ENCODE data around the gene CKS1B. TPM values are rescaled to one million over a fixed set of nuclear protein-coding genes. Genes with fewer than 3 reads are reported as not detected.

The CKS1B gene
- polyA plus RNA-seq, 1 donor from 2014 or later = 29.0 TPM

- Histone ChIP-seq H3K4me2 (ENCODE audit: low read length) (peak within 1 kb of the TSS; percentile 85), H4K20me1 (ENCODE audit: insufficient read depth) (no peaks in the 10 kb centered on the region), H3K27me3 (ENCODE audit: insufficient read depth, low read depth, low read length) (no peaks in the 10 kb centered on the region), H3K36me3 (ENCODE audit: insufficient read depth, low read length) (no peaks in the 10 kb centered on the region), H3F3A (ENCODE audit: insufficient read depth, low read length, poor library complexity, severe bottlenecking) (no peaks in the 10 kb centered on the region), H3K27ac (ENCODE audit: low read length) (peak within 1 kb of the TSS; percentile 98), H3K9ac (ENCODE audit: low read length) (peak within 1 kb of the TSS; percentile 94), H3K4me3 (ENCODE audit: low read length) (peak within 1 kb of the TSS; percentile 80), H3K79me2 (replicated peaks; ENCODE audit: insufficient read depth, low read length) (peaks cover 6% of the 10 kb centered on the region), H3K9me3 (ENCODE audit: low read length) (no peaks in the 10 kb centered on the region), H2AFZ (ENCODE audit: low read depth, low read length) (peak within 1 kb of the TSS; percentile 94), H3K9me2 (ENCODE audit: insufficient read depth, low read length) (no peaks in the 10 kb centered on the region)
- no peak for TF ChIP-seq EP300 (conservative IDR thresholded peaks at IDR 0.05; ENCODE audit: poor library complexity, severe bottlenecking)
- TF ChIP-seq TAF1 (IDR thresholded peaks at IDR 0.05; ENCODE audit: low read depth) = peak; percentile 83
- no peak for TF ChIP-seq EZH2 (IDR thresholded peaks at IDR 0.05; ENCODE audit: borderline replicate concordance, insufficient read depth, low read length, poor library complexity, severe bottlenecking)
- TF ChIP-seq, protein P1, sequence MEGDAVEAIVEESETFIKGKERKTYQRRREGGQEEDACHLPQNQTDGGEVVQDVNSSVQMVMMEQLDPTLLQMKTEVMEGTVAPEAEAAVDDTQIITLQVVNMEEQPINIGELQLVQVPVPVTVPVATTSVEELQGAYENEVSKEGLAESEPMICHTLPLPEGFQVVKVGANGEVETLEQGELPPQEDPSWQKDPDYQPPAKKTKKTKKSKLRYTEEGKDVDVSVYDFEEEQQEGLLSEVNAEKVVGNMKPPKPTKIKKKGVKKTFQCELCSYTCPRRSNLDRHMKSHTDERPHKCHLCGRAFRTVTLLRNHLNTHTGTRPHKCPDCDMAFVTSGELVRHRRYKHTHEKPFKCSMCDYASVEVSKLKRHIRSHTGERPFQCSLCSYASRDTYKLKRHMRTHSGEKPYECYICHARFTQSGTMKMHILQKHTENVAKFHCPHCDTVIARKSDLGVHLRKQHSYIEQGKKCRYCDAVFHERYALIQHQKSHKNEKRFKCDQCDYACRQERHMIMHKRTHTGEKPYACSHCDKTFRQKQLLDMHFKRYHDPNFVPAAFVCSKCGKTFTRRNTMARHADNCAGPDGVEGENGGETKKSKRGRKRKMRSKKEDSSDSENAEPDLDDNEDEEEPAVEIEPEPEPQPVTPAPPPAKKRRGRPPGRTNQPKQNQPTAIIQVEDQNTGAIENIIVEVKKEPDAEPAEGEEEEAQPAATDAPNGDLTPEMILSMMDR (IDR thresholded peaks at IDR 0.05; ENCODE audit: poor library complexity, severe bottlenecking) = peak; percentile 68
- peak; percentile 82 for TF ChIP-seq POLR2AphosphoS5 (IDR thresholded peaks at IDR 0.05)
- TF ChIP-seq, protein P2, sequence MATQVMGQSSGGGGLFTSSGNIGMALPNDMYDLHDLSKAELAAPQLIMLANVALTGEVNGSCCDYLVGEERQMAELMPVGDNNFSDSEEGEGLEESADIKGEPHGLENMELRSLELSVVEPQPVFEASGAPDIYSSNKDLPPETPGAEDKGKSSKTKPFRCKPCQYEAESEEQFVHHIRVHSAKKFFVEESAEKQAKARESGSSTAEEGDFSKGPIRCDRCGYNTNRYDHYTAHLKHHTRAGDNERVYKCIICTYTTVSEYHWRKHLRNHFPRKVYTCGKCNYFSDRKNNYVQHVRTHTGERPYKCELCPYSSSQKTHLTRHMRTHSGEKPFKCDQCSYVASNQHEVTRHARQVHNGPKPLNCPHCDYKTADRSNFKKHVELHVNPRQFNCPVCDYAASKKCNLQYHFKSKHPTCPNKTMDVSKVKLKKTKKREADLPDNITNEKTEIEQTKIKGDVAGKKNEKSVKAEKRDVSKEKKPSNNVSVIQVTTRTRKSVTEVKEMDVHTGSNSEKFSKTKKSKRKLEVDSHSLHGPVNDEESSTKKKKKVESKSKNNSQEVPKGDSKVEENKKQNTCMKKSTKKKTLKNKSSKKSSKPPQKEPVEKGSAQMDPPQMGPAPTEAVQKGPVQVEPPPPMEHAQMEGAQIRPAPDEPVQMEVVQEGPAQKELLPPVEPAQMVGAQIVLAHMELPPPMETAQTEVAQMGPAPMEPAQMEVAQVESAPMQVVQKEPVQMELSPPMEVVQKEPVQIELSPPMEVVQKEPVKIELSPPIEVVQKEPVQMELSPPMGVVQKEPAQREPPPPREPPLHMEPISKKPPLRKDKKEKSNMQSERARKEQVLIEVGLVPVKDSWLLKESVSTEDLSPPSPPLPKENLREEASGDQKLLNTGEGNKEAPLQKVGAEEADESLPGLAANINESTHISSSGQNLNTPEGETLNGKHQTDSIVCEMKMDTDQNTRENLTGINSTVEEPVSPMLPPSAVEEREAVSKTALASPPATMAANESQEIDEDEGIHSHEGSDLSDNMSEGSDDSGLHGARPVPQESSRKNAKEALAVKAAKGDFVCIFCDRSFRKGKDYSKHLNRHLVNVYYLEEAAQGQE (IDR thresholded peaks at IDR 0.05; ENCODE audit: borderline replicate concordance) = peak; percentile 89
- peak; percentile 90 for TF ChIP-seq MXI1 (conservative IDR thresholded peaks at IDR 0.05; ENCODE audit: poor library complexity, severe bottlenecking)
- TF ChIP-seq RAD21 (conservative IDR thresholded peaks at IDR 0.05) = peak; percentile 69
- TF ChIP-seq SMC3 (conservative IDR thresholded peaks at IDR 0.05; ENCODE audit: poor library complexity) = peak; percentile 78
Measured at GRCh38 chr1:154936555-154937084, 37.9 kb upstream of the CKS1B start, which contains the start of gene PMVK. Gene PMVK (minus strand): TSS chr1:154936719. CDS start chr1:154936685, 34 bp downstream.

- Histone ChIP-seq H2AFZ (ENCODE audit: low read depth, low read length) (peak overlapping the region; percentile 94), H3K4me2 (ENCODE audit: low read length) (peak overlapping the region; percentile 83), H3K27ac (ENCODE audit: low read length) (peak overlapping the region; percentile 98), H3F3A (ENCODE audit: insufficient read depth, low read length, poor library complexity, severe bottlenecking) (no peaks in the 10 kb centered on the region), H3K27me3 (ENCODE audit: insufficient read depth, low read depth, low read length) (no peaks in the 10 kb centered on the region), H3K9me3 (ENCODE audit: low read length) (no peaks in the 10 kb centered on the region), H3K79me2 (replicated peaks; ENCODE audit: insufficient read depth, low read length) (peaks cover 6% of the 10 kb centered on the region), H4K20me1 (ENCODE audit: insufficient read depth) (no peaks in the 10 kb centered on the region), H3K9me2 (ENCODE audit: insufficient read depth, low read length) (no peaks in the 10 kb centered on the region), H3K36me3 (ENCODE audit: insufficient read depth, low read length) (no peaks in the 10 kb centered on the region), H3K9ac (ENCODE audit: low read length) (peak overlapping the region; percentile 94), H3K4me3 (ENCODE audit: low read length) (peak overlapping the region; percentile 80)
- TF ChIP-seq, protein P1 (IDR thresholded peaks at IDR 0.05; ENCODE audit: poor library complexity, severe bottlenecking) = peak; percentile 62
- TF ChIP-seq, protein P2 (IDR thresholded peaks at IDR 0.05; ENCODE audit: borderline replicate concordance) = peak; percentile 86
- TF ChIP-seq EZH2 (IDR thresholded peaks at IDR 0.05; ENCODE audit: borderline replicate concordance, insufficient read depth, low read length, poor library complexity, severe bottlenecking) = no peak
- TF ChIP-seq POLR2AphosphoS5 (IDR thresholded peaks at IDR 0.05) = peak; percentile 90
- peak; percentile 40 for TF ChIP-seq MXI1 (conservative IDR thresholded peaks at IDR 0.05; ENCODE audit: poor library complexity, severe bottlenecking)
- peak; percentile 41 for TF ChIP-seq TAF1 (IDR thresholded peaks at IDR 0.05; ENCODE audit: low read depth)
- TF ChIP-seq EP300 (conservative IDR thresholded peaks at IDR 0.05; ENCODE audit: poor library complexity, severe bottlenecking) = peak; percentile 90
- TF ChIP-seq SMC3 (conservative IDR thresholded peaks at IDR 0.05; ENCODE audit: poor library complexity) = peak; percentile 64
- peak; percentile 50 for TF ChIP-seq RAD21 (conservative IDR thresholded peaks at IDR 0.05)
Measured at GRCh38 chr1:154937085-154937987, 37.1 kb upstream of the CKS1B start.
